Stimulated activated CD4-positive, alpha-beta T cell treated with anti-CD3 and anti-CD28 coated beads, Interleukin-4, amount 100 ng/mL, for 48 hours (primary cell): ENCODE data around the gene CLIC5.

Source experiments
- DNase-seq, 2 donors: peaks; one replicate each; pipeline ENCODE4 v3.0.0-alpha.2; 2020; ENCODE audit warnings: low read depth in 2 of 2

CLIC5 gene

GRCh38 chr6:45997875-45998506 is 17.7 kb downstream of the CLIC5 start:
- DNase-seq: no peak

- DNase-seq: no peak
Measured at GRCh38 chr6:45991189-45991588, 24.5 kb downstream of the CLIC5 start.

DNA sequence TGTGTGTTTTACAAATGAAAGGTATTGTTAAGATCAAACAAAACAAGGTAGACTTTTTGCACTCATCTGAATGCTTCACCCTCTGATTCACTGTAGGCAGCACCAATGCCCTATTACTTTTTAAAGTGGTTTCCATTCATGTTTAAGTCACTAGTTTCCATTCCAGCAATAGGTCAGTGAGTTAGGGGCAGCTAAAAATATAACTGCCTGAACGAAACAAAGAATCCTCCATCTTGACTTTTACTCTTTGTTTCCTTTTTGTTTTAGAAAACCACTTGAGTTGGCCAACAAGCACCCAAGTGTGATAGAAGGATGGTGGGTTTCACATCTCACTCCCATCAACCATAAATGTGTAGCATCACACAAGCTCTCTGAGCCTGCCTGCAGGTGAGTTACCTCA is 25.5 kb downstream of the CLIC5 start:
- no peak for DNase-seq

DNA sequence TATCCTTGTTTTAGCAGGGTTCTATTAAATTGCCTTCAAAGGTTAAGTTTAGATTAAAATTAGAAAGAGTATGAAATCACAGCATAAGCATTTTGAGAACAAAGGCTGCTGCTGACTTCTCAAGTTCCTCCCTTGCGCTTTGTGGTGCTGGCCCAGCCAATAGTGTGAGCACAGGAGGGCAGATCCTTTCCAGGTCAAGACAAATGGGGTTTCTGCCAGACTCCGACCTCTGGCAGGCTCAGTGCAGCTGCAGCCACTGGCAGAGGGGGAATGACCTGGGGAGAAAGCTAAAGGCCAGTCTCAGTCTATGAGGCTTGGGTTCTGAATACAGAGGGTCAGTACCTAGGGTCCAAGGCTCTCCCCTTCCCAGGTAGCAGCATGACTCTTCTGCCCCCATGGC is 27.0 kb downstream of the CLIC5 start:
- DNase-seq: no peak

DNA sequence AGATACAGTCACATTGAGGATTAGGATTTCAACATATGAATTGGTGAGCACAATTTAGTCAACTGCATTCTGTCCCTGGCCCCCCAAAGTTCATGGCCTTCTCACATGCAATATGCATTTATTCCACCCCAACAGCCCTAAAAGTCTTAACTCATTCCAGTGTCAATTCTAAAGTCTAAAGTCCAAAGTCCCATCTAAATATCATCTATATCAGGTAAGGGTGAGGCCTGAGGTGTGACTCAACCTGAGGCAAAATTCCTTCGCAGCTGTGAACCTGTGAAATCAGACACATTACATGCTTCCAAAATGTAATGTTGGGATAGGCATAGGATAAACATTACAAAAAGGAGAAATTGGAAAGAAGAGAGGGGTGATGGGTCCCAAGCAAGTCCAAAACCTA is 27.8 kb downstream of the CLIC5 start:
- no peak for DNase-seq

GRCh38 chr6:45986746-45987274 is 28.9 kb downstream of the CLIC5 start:
- DNase-seq: no peak

GRCh38 chr6:45984788-45985425 is 30.8 kb downstream of the CLIC5 start:
- DNase-seq: no peak

DNA sequence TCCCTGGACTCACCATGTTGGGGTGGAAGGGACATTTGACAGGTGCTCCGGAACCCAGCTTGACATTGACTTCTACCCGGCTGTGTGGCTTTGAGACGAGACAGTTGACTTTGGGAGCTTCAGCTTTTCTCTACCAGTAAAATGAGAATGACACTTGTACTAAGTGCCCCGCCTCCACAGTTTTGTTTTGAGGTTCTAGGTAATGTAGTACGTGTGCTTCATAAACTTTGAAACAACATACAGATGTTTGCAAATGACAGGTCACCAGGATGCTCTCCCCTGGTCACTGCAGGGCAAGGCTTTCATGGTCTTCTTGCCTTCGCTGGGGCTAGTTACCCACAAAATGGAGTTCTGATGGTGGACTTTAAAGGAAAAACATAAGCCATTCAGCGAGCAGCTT is 31.3 kb downstream of the CLIC5 start:
- DNase-seq: no peak

DNA sequence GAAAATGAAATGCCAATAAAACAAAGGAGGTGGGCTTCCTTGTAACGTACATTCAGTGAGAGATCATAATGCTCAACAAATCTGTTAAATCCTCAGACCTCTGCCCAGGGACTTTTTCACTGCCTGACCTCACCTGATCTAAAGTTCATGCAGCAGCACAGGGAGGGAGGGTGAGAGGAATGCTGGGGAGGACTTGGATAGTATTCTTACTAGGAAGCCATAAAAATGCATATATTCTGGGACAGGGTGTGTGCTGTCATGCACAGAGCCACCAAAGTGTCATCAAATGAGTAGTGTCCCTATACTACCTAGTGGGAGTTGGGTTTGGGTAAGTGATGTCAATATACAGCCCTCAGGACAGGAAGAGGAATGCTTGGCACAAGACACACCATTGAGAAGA is 32.6 kb downstream of the CLIC5 start:
- DNase-seq: no peak

- no peak for DNase-seq
Measured at GRCh38 chr6:45982280-45983036, 33.2 kb downstream of the CLIC5 start.

GRCh38 chr6:45981046-45981445 is 34.6 kb downstream of the CLIC5 start:
- no peak for DNase-seq

DNA sequence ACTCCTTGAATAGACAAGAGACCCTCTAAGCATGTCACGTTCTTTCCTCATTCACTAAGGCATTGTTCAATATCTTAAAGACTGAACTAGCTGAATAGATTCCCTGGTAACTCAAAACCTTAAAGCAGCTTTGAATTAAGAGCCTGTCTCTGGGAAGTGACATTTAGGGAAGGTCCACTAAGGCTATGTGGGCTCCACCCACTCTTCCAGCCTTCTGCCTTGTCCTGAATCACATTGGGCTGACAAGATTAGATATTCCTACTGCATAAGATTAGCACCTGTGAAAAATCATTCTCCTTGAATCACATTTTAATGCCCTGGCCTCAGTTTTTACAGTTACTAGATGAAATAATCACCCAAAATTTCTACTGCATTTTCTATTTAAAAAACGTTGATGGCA is 36.3 kb downstream of the CLIC5 start:
- DNase-seq: no peak

- no peak for DNase-seq
Measured at GRCh38 chr6:45974596-45974995, 41.1 kb downstream of the CLIC5 start.

DNA sequence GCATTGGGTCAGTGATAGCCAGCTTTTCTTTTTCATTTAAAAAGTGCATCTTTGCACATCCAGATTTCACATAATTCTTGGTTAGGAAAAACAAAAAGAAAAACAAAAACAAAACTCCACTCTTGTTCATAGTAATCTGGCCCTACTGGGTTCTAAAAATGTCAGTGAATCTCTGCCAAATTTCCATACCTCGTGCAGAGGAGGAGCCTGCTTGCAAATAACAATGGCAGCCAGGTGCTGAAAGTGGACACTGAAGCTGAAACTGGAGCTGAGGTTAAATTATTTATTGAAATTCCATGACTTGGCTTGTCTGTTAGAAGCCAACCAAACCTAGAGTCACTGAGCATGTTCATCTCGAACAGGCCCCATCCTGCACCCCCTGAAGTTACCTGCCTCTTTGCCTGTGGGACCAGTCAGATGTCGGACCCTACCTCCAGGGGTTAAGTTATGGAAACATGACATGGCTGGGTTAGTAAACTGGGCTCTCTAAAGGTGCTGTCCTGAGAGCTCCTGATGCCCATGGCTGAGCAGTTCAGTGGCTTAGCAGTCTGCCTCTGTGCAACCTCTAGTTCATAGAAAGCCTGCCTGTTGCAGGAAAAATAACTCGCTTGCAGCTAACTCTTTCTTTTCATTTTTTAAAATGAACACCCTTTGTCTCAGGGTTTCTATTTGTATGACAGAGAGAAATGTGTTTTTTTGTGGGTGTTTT is 42.7 kb downstream of the CLIC5 start:
- no peak for DNase-seq

GRCh38 chr6:45971287-45971686 is 44.4 kb downstream of the CLIC5 start:
- DNase-seq: no peak

GRCh38 chr6:45970326-45970725 is 45.3 kb downstream of the CLIC5 start:
- no peak for DNase-seq

DNA sequence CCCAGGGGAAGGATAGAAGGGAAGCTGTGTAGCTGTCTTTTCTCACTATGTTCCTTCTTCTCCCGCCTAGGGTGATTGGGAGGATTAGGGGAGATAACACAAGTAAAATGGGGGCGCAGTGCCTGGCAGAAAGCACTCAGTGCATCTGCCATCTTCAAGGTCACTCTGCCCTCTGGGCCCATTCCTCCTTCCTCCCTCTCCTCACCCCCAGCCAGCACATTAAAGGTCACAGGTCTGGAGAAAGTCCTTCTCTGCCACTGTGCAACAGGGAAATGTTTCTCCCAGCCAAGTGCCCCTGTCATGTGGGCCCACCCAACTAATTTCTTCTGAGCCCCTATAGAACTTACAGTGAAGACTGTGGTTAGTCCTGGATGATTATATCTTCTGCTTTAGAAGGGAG is 45.8 kb downstream of the CLIC5 start:
- DNase-seq: no peak

DNA sequence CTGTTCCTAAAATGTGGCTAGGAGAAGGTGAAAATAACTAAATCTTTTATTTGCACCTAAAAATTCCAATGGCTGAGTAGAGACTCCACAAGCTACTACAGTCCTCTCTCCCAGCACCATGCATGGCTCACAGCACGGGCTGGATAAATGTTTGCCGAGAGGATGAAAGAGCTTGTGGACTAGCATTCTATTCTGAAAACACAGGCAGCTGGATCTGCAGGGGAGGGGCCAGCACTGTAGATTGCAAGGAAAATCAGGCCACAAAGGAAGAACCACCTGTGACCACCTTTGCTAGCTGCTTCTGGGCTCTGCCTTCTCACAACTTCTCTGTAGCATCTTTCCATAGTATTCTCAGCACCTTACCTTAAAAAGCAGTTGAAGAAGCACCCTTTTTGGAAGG is 46.6 kb downstream of the CLIC5 start:
- no peak for DNase-seq

GRCh38 chr6:45967363-45967762 is 48.3 kb downstream of the CLIC5 start:
- no peak for DNase-seq

- DNase-seq: no peak
Measured at GRCh38 chr6:45966797-45967196, 48.9 kb downstream of the CLIC5 start.

DNA sequence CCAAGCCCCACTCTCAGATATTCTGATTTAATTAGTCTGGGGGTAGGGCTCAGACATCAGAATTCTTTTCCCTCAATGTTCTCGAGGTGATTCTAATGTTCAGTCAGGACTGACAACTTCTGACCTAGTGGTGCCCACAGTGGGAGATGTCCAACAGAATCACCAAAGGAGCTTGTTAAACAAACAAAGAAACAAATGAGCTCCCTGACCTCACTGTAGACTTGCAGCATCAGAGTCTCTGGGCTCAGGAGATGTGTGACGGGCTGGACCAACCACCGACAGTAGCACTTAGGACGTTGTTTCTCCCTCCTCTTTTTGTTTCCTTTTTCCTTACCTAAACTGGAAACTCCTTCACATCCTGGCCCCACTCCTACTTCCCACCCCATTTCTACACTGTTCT is 49.3 kb downstream of the CLIC5 start:
- no peak for DNase-seq

GRCh38 chr6:45965792-45966191 is 49.9 kb downstream of the CLIC5 start:
- DNase-seq: no peak
